Endodermal cell (in vitro differentiated cells): ENCODE data around the gene JAKMIP2. TPM values are rescaled to one million over a fixed set of nuclear protein-coding genes. Genes with fewer than 3 reads are reported as not detected.

ENCODE experiments used
- DNase-seq: peaks from one replicate; pipeline ENCODE4 v3.0.0-alpha.2; 2017
- H3K27ac ChIP-seq: 2 replicates; pipeline ENCODE4 v1.5.1; 2013; ENCODE audit warnings: mild to moderate bottlenecking, low read depth, low read length, moderate library complexity
- H3K27me3 ChIP-seq: 2 replicates; pipeline ENCODE4 v1.6.1; 2013; ENCODE audit warnings: mild to moderate bottlenecking, low read length, moderate library complexity; ENCODE audit not compliant: insufficient read depth, control insufficient read depth, poor library complexity, severe bottlenecking
- H3K36me3 ChIP-seq: 2 replicates; pipeline ENCODE4 v1.7.0; 2013; ENCODE audit warnings: mild to moderate bottlenecking, low read length, moderate library complexity; ENCODE audit not compliant: control insufficient read depth, insufficient read depth
- H3K4me1 ChIP-seq: one replicate; pipeline ENCODE4 v1.7.0; 2013; ENCODE audit warnings: low read length; ENCODE audit not compliant: control insufficient read depth, insufficient read depth
- H3K4me3 ChIP-seq: 2 replicates; pipeline ENCODE4 v1.5.1; 2013; ENCODE audit warnings: mild to moderate bottlenecking, low read length, moderate library complexity
- H3K9ac ChIP-seq: 2 replicates; pipeline ENCODE4 v1.6.1; 2013; ENCODE audit warnings: mild to moderate bottlenecking, low read length, moderate library complexity; ENCODE audit not compliant: poor library complexity, severe bottlenecking; ENCODE audit errors: extremely low read depth
- H3K9me3 ChIP-seq: 2 replicates; pipeline ENCODE4 v1.6.1; 2013; ENCODE audit warnings: mild to moderate bottlenecking, low read length, moderate library complexity; ENCODE audit not compliant: control insufficient read depth
- H3K27ac Mint-ChIP-seq: 2 replicates; pipeline ENCODE4 v1.8.0; 2020; ENCODE audit warnings: mixed read lengths
- H3K27me3 Mint-ChIP-seq: 2 replicates; pipeline ENCODE4 v1.8.0; 2021; ENCODE audit warnings: mild to moderate bottlenecking, mixed read lengths; ENCODE audit not compliant: insufficient read depth
- H3K36me3 Mint-ChIP-seq: 2 replicates; pipeline ENCODE4 v1.8.0; 2020; ENCODE audit warnings: low read depth, mixed read lengths
- H3K4me1 Mint-ChIP-seq: 2 replicates; pipeline ENCODE4 v1.8.0; 2020; ENCODE audit warnings: mixed read lengths
- H3K4me3 Mint-ChIP-seq: 2 replicates; pipeline ENCODE4 v1.8.0; 2020; ENCODE audit warnings: mild to moderate bottlenecking, moderate library complexity, mixed read lengths
- H3K9me3 Mint-ChIP-seq: 2 replicates; pipeline ENCODE4 v1.8.0; 2020; ENCODE audit warnings: mild to moderate bottlenecking, mixed read lengths
- WGBS, 2 experiments: methylation state at CpG; one replicate each; pipeline versions ENCODE4 v1.1.5 to v1.1.7; 2013; ENCODE audit warnings: missing lambda C conversion rate in 2 of 2, mixed read lengths in 1 of 2; ENCODE audit not compliant: insufficient coverage in 1 of 2, insufficient read length in 1 of 2; 5-methylcytosine and 5-hydroxymethylcytosine counted together
- total RNA-seq, 2 donors: library from RNA; stranded (reverse); fragmentation: NEBNext Ultra II Directional in 1 of 2; extraction: Animal tissue kit (Norgen Biotek cat#: 25700) in 1 of 2; gene quantifications; 2 replicates in 1 of 2; 3 replicates in 1 of 2; pipeline ENCODE4 v1.2.1, GENCODE V29; 2021
- TF ChIP-seq, protein P1 (sequence below): fragments of 200-600 bp; sonication (generic); conservative IDR thresholded peaks from 2 replicates; pipeline ENCODE4 v1.5.0; 2021; ENCODE audit warnings: antibody characterized with exemption, mild to moderate bottlenecking

Gene JAKMIP2
- total RNA-seq, 2 donors from 2014 or later: 6.9 to 16.7 TPM

DNA sequence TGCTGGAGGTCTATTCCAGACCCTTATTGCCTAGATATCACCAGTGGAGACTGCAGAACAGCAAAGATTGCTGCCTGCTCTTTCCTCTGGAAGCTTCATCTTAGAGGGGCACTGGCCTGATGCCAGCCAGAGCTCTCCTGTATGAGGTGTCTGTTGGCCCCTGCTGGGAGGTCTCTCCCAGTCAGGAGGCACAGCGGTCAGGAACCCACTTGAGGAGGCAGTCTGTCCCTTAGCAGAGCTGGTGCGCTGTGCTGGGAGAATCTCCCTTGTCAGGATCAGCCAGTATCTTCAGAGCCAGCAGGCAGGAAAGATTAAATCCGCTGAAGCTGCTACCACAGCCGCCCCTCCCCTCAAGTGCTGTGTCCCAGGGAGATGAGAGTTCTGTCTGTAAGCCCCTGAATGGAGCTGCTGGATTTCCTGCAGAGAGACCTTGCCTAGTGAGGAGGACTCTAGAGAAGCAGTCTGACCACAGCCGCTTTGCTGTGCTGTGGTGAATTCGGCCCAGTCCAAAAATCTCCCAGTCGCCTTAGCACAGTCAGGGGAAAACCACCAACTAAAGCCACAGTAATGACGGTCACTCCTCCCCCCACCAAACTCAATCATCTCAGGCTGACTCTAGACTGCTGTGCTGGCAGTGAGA, 124.1 kb downstream of the JAKMIP2 start:
- no peaks in the 10 kb centered on the region for H3K27me3 ChIP-seq
- Mint-ChIP-seq H3K9me3 (peaks cover 21% of the 10 kb centered on the region), H3K27ac (peak overlapping the region; percentile 77), H3K4me3 (no peak overlapping the region), H3K27me3 (peaks cover 6% of the 10 kb centered on the region), H3K36me3 (peaks cover 13% of the 10 kb centered on the region), H3K4me1 (peaks cover 17% of the 10 kb centered on the region)
- peaks cover 9% of the 10 kb centered on the region for H3K9me3 ChIP-seq
- no peak overlapping the region for H3K4me3 ChIP-seq
- no peaks in the 10 kb centered on the region for H3K36me3 ChIP-seq
- H3K9ac ChIP-seq: no peak overlapping the region
- WGBS, 2 experiments: 54 to 64% methylated on average over 4 to 8 of the region's 8 CpGs
- peak; percentile 78 for DNase-seq
- TF ChIP-seq, protein P1, sequence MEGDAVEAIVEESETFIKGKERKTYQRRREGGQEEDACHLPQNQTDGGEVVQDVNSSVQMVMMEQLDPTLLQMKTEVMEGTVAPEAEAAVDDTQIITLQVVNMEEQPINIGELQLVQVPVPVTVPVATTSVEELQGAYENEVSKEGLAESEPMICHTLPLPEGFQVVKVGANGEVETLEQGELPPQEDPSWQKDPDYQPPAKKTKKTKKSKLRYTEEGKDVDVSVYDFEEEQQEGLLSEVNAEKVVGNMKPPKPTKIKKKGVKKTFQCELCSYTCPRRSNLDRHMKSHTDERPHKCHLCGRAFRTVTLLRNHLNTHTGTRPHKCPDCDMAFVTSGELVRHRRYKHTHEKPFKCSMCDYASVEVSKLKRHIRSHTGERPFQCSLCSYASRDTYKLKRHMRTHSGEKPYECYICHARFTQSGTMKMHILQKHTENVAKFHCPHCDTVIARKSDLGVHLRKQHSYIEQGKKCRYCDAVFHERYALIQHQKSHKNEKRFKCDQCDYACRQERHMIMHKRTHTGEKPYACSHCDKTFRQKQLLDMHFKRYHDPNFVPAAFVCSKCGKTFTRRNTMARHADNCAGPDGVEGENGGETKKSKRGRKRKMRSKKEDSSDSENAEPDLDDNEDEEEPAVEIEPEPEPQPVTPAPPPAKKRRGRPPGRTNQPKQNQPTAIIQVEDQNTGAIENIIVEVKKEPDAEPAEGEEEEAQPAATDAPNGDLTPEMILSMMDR: no peak
- no peak overlapping the region for H3K27ac ChIP-seq
- peaks cover 7% of the 10 kb centered on the region for H3K4me1 ChIP-seq

DNA sequence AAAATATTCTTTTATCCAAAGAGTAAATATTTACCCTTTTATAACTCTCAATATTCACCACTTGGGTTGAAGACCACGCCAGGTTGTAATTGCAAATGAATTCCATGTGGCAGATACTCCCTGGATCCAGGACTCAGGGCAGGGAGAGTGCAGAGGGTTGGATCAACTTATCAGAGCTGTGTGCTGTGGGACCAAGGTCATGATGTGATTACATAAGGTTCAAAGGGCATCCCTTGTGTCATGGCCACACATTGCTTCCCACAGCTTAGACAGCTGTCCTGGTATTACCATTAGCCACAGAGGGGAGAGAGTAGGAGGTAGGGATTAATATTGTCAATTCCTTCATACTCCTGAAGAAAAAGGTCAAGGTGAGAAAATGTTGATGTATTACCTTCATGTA, 133.9 kb downstream of the JAKMIP2 start:
- WGBS, 2 experiments: 93% methylated on average over 1 of the region's 1 CpG; no CpG with 5 or more reads in 1 of the 2 experiments
- TF ChIP-seq, protein P1: no peak
- H3K27me3 Mint-ChIP-seq: no peaks in the 10 kb centered on the region
- DNase-seq: no peak
- peaks cover 7% of the 10 kb centered on the region for H3K4me1 Mint-ChIP-seq
- no peak overlapping the region for H3K27ac ChIP-seq
- H3K4me3 Mint-ChIP-seq: no peak overlapping the region
- no peaks in the 10 kb centered on the region for H3K9me3 ChIP-seq
- H3K4me1 ChIP-seq: no peaks in the 10 kb centered on the region
- H3K36me3 Mint-ChIP-seq: no peaks in the 10 kb centered on the region
- no peaks in the 10 kb centered on the region for H3K27me3 ChIP-seq
- H3K9ac ChIP-seq: no peak overlapping the region
- no peaks in the 10 kb centered on the region for H3K36me3 ChIP-seq
- H3K4me3 ChIP-seq: no peak overlapping the region
- H3K9me3 Mint-ChIP-seq: no peaks in the 10 kb centered on the region
- H3K27ac Mint-ChIP-seq: no peak overlapping the region

DNA sequence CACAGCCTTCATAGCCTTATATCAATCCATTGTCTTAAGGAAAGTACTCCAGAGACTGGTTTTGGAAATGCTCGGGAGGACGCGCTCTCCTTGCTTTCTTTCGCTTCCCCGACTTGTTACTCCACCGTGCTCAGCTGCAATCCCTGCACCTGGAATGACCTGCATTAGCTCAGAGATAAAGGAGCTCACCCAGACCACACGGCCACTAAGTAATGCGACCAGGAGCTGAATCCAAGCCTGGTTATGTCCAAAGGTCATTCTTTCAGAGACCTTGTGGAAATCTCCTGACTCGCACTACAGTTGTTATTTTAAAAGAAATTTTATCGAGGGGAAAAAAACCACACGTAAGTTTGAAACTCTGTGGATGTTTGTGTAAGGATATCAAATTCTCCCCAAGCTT, 137.3 kb downstream of the JAKMIP2 start:
- no peaks in the 10 kb centered on the region for H3K9me3 Mint-ChIP-seq
- 88 to 93% methylated on average over 9 to 11 of the region's 11 CpGs for WGBS, 2 experiments
- Histone ChIP-seq H3K4me1 (no peaks in the 10 kb centered on the region), H3K9me3 (no peaks in the 10 kb centered on the region), H3K27ac (no peak overlapping the region), H3K27me3 (no peaks in the 10 kb centered on the region), H3K36me3 (no peaks in the 10 kb centered on the region), H3K4me3 (no peak overlapping the region), H3K9ac (no peak overlapping the region)
- no peak for DNase-seq
- H3K4me1 Mint-ChIP-seq: peaks cover 7% of the 10 kb centered on the region
- H3K36me3 Mint-ChIP-seq: no peaks in the 10 kb centered on the region
- no peak overlapping the region for H3K27ac Mint-ChIP-seq
- TF ChIP-seq, protein P1: no peak
- H3K4me3 Mint-ChIP-seq: no peak overlapping the region
- H3K27me3 Mint-ChIP-seq: no peaks in the 10 kb centered on the region
